ENCODE data around the gene TEAD1.

The TEAD1 gene

GRCh38 chr11:12817681-12818332 lies 143.6 kb downstream of the TEAD1 start:
- DNase-seq = no peak

GRCh38 chr11:12818333-12819015 lies 144.3 kb downstream of the TEAD1 start:
- DNase-seq = no peak

- no peak for DNase-seq
Measured at GRCh38 chr11:12822392-12823022, 148.3 kb downstream of the TEAD1 start.

- no peak for DNase-seq
Measured at GRCh38 chr11:12824281-12825041, 150.2 kb downstream of the TEAD1 start.

- DNase-seq = no peak
Measured at GRCh38 chr11:12826441-12826840, 152.2 kb downstream of the TEAD1 start.

GRCh38 chr11:12827369-12827768 lies 153.1 kb downstream of the TEAD1 start:
- no peak for DNase-seq

GRCh38 chr11:12827929-12828812 lies 153.9 kb downstream of the TEAD1 start:
- DNase-seq = no peak

GRCh38 chr11:12829131-12829530 lies 154.9 kb downstream of the TEAD1 start:
- DNase-seq = no peak

GRCh38 chr11:12829540-12830314 lies 155.5 kb downstream of the TEAD1 start:
- DNase-seq = no peak

- DNase-seq = no peak
Measured at GRCh38 chr11:12831471-12832202, 157.4 kb downstream of the TEAD1 start.

- no peak for DNase-seq
Measured at GRCh38 chr11:12832480-12833224, 158.4 kb downstream of the TEAD1 start.

GRCh38 chr11:12834166-12834565 lies 159.9 kb downstream of the TEAD1 start:
- DNase-seq = no peak

GRCh38 chr11:12834630-12835029 lies 160.4 kb downstream of the TEAD1 start:
- no peak for DNase-seq

GRCh38 chr11:12835286-12835685 lies 161.1 kb downstream of the TEAD1 start:
- no peak for DNase-seq

- no peak for DNase-seq
Measured at GRCh38 chr11:12838463-12839123, 164.4 kb downstream of the TEAD1 start.

- DNase-seq = no peak
Measured at GRCh38 chr11:12840871-12841660, 166.8 kb downstream of the TEAD1 start.

- no peak for DNase-seq
Measured at GRCh38 chr11:12841946-12842630, 167.9 kb downstream of the TEAD1 start.

Data from CD4-positive, alpha-beta T cell treated with Interleukin-4 for 4 hours (primary cell).